Hepatocyte (in vitro differentiated cells): Measurements from ENCODE around the gene SUPT3H. TPM values are rescaled to one million over a fixed set of nuclear protein-coding genes. Genes with fewer than 3 reads are reported as not detected.

Experiments used
- DNase-seq: peaks from one replicate; pipeline ENCODE4 v3.0.0-alpha.2; 2016; ENCODE audit warnings: low spot score
- H2AFZ ChIP-seq: fragments of 200-600 bp; sonication (generic); 2 replicates; pipeline ENCODE4 v1.6.0; 2016; ENCODE audit warnings: antibody characterized with exemption, mild to moderate bottlenecking
- H3K27ac ChIP-seq: fragments of 200-600 bp; sonication (generic); 2 replicates; pipeline ENCODE4 v1.5.1; 2016; ENCODE audit warnings: mild to moderate bottlenecking
- H3K27me3 ChIP-seq: fragments of 200-600 bp; sonication (generic); 2 replicates; pipeline ENCODE4 v1.6.1; 2016
- H3K36me3 ChIP-seq: fragments of 200-600 bp; sonication (generic); replicated peaks from 2 replicates; pipeline ENCODE4 v1.5.1; 2016; ENCODE audit warnings: low read depth; ENCODE audit not compliant: insufficient read depth
- H3K4me1 ChIP-seq: fragments of 200-600 bp; sonication (generic); 2 replicates; pipeline ENCODE4 v1.5.1; 2016; ENCODE audit warnings: mild to moderate bottlenecking, moderate library complexity; ENCODE audit not compliant: insufficient read depth
- H3K4me2 ChIP-seq: fragments of 200-600 bp; sonication (generic); 2 replicates; pipeline ENCODE4 v1.6.0; 2016
- H3K4me3 ChIP-seq: fragments of 200-600 bp; sonication (generic); 2 replicates; pipeline ENCODE4 v1.5.1; 2016; ENCODE audit warnings: mild to moderate bottlenecking
- H3K79me2 ChIP-seq: fragments of 200-600 bp; sonication (generic); 2 replicates; pipeline ENCODE4 v1.6.0; 2017; ENCODE audit warnings: mild to moderate bottlenecking
- H3K9me2 ChIP-seq: fragments of 200-600 bp; sonication (generic); replicated peaks from 2 replicates; pipeline ENCODE4 v1.6.0; 2017; ENCODE audit warnings: mild to moderate bottlenecking; ENCODE audit not compliant: insufficient read depth
- H3K9me3 ChIP-seq: fragments of 200-600 bp; sonication (generic); 2 replicates; pipeline ENCODE4 v1.5.1; 2016; ENCODE audit warnings: low read depth, mild to moderate bottlenecking
- H4K20me1 ChIP-seq: fragments of 200-600 bp; sonication (generic); 2 replicates; pipeline ENCODE4 v1.6.0; 2016; ENCODE audit warnings: mild to moderate bottlenecking; ENCODE audit not compliant: insufficient read depth, poor library complexity, severe bottlenecking
- CTCF ChIP-seq: fragments of 200-600 bp; sonication (generic); IDR thresholded peaks from 2 replicates; pipeline ENCODE4 v1.5.1; 2016; ENCODE audit warnings: antibody characterized with exemption, mild to moderate bottlenecking; ENCODE audit not compliant: poor library complexity
- EZH2 ChIP-seq: fragments of 200-600 bp; sonication (generic); IDR thresholded peaks from 2 replicates; pipeline ENCODE4 v1.6.1; 2016; ENCODE audit warnings: antibody characterized with exemption, mild to moderate bottlenecking, borderline replicate concordance
- EZH2phosphoT487 ChIP-seq: fragments of 200-600 bp; sonication (generic); IDR thresholded peaks from one replicate; pipeline ENCODE4 v1.6.1; 2018; ENCODE audit warnings: antibody characterized with exemption, mild to moderate bottlenecking, low read depth, moderate library complexity; ENCODE audit not compliant: unreplicated experiment, severe bottlenecking
- WGBS: methylation state at CpG from one replicate; pipeline ENCODE4 v1.1.6; 2016; ENCODE audit warnings: low lambda C conversion rate; ENCODE audit errors: missing lambda C conversion rate; 5-methylcytosine and 5-hydroxymethylcytosine counted together
- polyA plus RNA-seq: library from polyadenylated mRNA; unstranded; fragments of >200 nt; fragmentation: Nextera tagmentation; extraction: Ambion mirVana; gene quantifications from 2 replicates; pipeline ENCODE4 v1.2.1, GENCODE V29; 2016
- total RNA-seq: library from RNA; depleted of rRNA; stranded (reverse); fragments of >200 nt; gene quantifications from 2 replicates; pipeline ENCODE4 v1.2.3, GENCODE V29; 2014

SUPT3H gene
- total and polyA plus RNA-seq, 2 experiments from 2014 or later = 6.8 to 7.7 TPM

DNA sequence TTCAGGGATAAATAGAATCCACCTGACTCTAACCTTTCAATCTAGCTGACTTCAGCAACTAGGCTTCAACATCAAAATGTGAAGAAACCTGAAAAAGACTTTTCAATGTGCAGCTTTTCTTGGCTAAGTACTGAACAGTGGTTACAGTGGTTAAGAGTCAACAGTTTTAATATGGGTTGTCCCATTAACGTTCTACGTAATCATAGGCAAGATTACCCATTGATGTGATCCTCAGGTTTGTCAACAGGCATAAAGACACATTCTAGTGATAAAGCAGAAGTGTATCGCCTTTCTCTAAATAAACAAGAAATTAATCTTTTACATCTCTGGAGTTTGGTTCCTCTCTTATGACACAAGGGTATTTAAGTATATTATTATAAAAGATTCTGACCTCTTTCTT, 203.7 kb downstream of the SUPT3H start:
- no peaks in the 10 kb centered on the region for H3K9me2 ChIP-seq
- WGBS = 63% methylated on average over 3 of the region's 3 CpGs
- no peaks in the 10 kb centered on the region for H3K9me3 ChIP-seq
- DNase-seq = no peak
- H3K4me2 ChIP-seq = no peak overlapping the region
- no peaks in the 10 kb centered on the region for H3K36me3 ChIP-seq
- no peaks in the 10 kb centered on the region for H3K4me1 ChIP-seq
- no peaks in the 10 kb centered on the region for H3K27me3 ChIP-seq
- TF ChIP-seq EZH2phosphoT487 (no peak), EZH2 (no peak), CTCF (no peak)
- H2AFZ ChIP-seq = no peak overlapping the region
- H3K79me2 ChIP-seq = no peaks in the 10 kb centered on the region
- no peak overlapping the region for H3K27ac ChIP-seq
- no peak overlapping the region for H3K4me3 ChIP-seq
- H4K20me1 ChIP-seq = no peaks in the 10 kb centered on the region

- Histone ChIP-seq H3K36me3 (no peaks in the 10 kb centered on the region), H3K27ac (no peak overlapping the region), H3K4me2 (no peak overlapping the region), H3K4me1 (no peaks in the 10 kb centered on the region), H3K9me3 (no peaks in the 10 kb centered on the region), H3K79me2 (no peaks in the 10 kb centered on the region), H3K27me3 (no peaks in the 10 kb centered on the region), H3K9me2 (no peaks in the 10 kb centered on the region), H2AFZ (no peak overlapping the region), H4K20me1 (no peaks in the 10 kb centered on the region), H3K4me3 (no peak overlapping the region)
- 42% methylated on average over 1 of the region's 1 CpG for WGBS
- no peak for TF ChIP-seq CTCF
- DNase-seq = no peak
Observed at GRCh38 chr6:45171380-45171779, 206.4 kb downstream of the SUPT3H start.

- no peaks in the 10 kb centered on the region for H3K4me1 ChIP-seq
- 70% methylated on average over 2 of the region's 2 CpGs for WGBS
- DNase-seq = no peak
Observed at GRCh38 chr6:45170309-45170708, 207.4 kb downstream of the SUPT3H start.

More at GRCh38 chr6:45170309-45170708, 207.4 kb downstream of the SUPT3H start:
- Histone ChIP-seq H3K4me2 (no peak overlapping the region), H3K27ac (no peak overlapping the region), H3K4me3 (no peak overlapping the region), H3K9me2 (no peaks in the 10 kb centered on the region), H2AFZ (no peak overlapping the region), H3K9me3 (no peaks in the 10 kb centered on the region), H3K27me3 (no peaks in the 10 kb centered on the region), H3K79me2 (no peaks in the 10 kb centered on the region), H4K20me1 (no peaks in the 10 kb centered on the region), H3K36me3 (no peaks in the 10 kb centered on the region)
- TF ChIP-seq EZH2 = no peak
- TF ChIP-seq CTCF = no peak
- no peak for TF ChIP-seq EZH2phosphoT487
